Measurements from ENCODE around the gene KCNK18. TPM values are rescaled to one million over a fixed set of nuclear protein-coding genes. Genes with fewer than 3 reads are reported as not detected.

KCNK18 gene
- total and polyA plus RNA-seq, 2 experiments from 2014 or later = not detected

GRCh38 chr10:117215079-117215478 is 17.8 kb downstream of the KCNK18 start (continued):
- no peak for TF ChIP-seq ZNF462 (CRISPR knock-in tag; IDR thresholded peaks at IDR 0.05)
- TF ChIP-seq POLR2AphosphoS5 (IDR thresholded peaks at IDR 0.05; ENCODE audit: low read depth) = no peak

- ATAC-seq (no peak), DNase-seq (ENCODE audit: low spot score) (no peak)
- peaks cover 37% of the 10 kb centered on the region for H3K27me3 Mint-ChIP-seq (ENCODE audit: insufficient read depth, low read depth, poor library complexity)
- H3K9me3 Mint-ChIP-seq = peaks cover 15% of the 10 kb centered on the region; the same call in 2 of the 3 replicates
- peaks cover 6% of the 10 kb centered on the region; the same call in 2 of the 3 replicates for H3K4me1 Mint-ChIP-seq
- H3K27ac ChIP-seq (ENCODE audit: low read depth) = no peak overlapping the region
- no peaks in the 10 kb centered on the region for H3K9me2 ChIP-seq (ENCODE audit: insufficient read depth)
- no peak overlapping the region for H3K27ac Mint-ChIP-seq
- H3K4me3 ChIP-seq = peak overlapping the region; percentile 72
- H3K36me3 ChIP-seq (ENCODE audit: insufficient read depth) = no peaks in the 10 kb centered on the region
- H4K20me1 ChIP-seq (replicated peaks; ENCODE audit: insufficient read depth) = no peaks in the 10 kb centered on the region
- H3K4me1 ChIP-seq (ENCODE audit: insufficient read depth) = no peaks in the 10 kb centered on the region; the same call in 1 of the 2 replicates
- peaks cover 41% of the 10 kb centered on the region for H3K27me3 ChIP-seq (ENCODE audit: insufficient read depth)
- peak overlapping the region; percentile 99 for H2AFZ ChIP-seq
- H3F3A ChIP-seq (replicated peaks; ENCODE audit: low read depth) = 0 out of 2 replicates have a peak, but pooled peaks cover 3% of the 10 kb centered on the region
- no peaks in the 10 kb centered on the region for H3K36me3 Mint-ChIP-seq (ENCODE audit: low read depth)
- H3K4me3 Mint-ChIP-seq = peak overlapping the region; percentile 63
- peak overlapping the region; percentile 94 for H3K4me2 ChIP-seq
- no peaks in the 10 kb centered on the region for H3K79me2 ChIP-seq (replicated peaks; ENCODE audit: insufficient read depth)
- no peak for TF ChIP-seq CTCF (conservative IDR thresholded peaks at IDR 0.05; ENCODE audit: low read depth in 2 of 2)
- TF ChIP-seq POLR2AphosphoS5 (IDR thresholded peaks at IDR 0.05; ENCODE audit: low read depth) = no peak
- TF ChIP-seq EZH2phosphoT487 (IDR thresholded peaks at IDR 0.05; ENCODE audit: unreplicated experiment) = no peak
- TF ChIP-seq JUNB (IDR thresholded peaks at IDR 0.05; ENCODE audit: unreplicated experiment) = no peak
- no peak for TF ChIP-seq EZH2 (IDR thresholded peaks at IDR 0.05; ENCODE audit: low read depth, unreplicated experiment)
- TF ChIP-seq STAT1 (IDR thresholded peaks at IDR 0.05; ENCODE audit: unreplicated experiment) = no peak
- no peak for TF ChIP-seq ZNF462 (CRISPR knock-in tag; IDR thresholded peaks at IDR 0.05)
Measured at GRCh38 chr10:117216028-117216427, 18.7 kb downstream of the KCNK18 start.
